ENCODE results near the gene KIF18B. TPM values are rescaled to one million over a fixed set of nuclear protein-coding genes. Genes with fewer than 3 reads are reported as not detected.
A peak's percentile ranks its signal among the peaks of the same experiment; 100 is the strongest.

KIF18B gene
- total RNA-seq, 2 experiments from 2014 or later: 0.05 to 0.08 TPM

DNA sequence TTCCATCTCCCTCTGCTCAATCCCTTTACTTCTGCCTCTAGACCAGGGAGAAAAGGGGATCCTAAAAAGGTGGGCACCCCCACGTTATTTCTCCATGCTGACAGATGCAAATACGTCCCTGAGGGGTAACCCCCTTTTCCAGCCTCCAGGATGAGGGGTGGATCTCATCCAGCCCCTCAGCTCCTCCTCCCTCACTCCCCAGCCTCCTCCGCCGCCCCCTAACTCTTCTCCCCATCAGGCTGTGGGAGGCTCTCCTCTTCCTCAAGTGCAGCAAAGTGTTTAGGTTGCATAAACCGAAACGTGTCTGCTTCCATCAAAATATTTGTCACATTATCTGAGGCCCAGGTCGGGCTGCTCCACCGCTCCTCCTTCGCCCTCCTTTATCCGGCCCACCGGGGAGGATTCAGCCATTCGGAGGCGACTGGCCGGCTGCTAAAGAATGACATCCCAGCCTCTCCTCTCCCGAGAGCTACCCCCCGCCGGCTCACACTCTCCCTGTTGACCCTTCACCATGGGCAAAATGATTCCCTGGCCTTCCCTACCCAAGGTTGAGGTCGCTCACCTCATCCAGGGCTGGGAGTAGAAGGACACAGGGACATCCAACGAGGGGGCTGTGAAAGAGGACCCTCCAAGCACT is 21.7 kb upstream of the KIF18B start:
- Histone ChIP-seq H3K27ac (ENCODE audit: low read depth in 1 of 2, low read length in 2 of 2) (no peak overlapping the region), H3K9me3 (ENCODE audit: control insufficient read depth in 1 of 2, insufficient read depth in 1 of 2, low read length in 2 of 2) (peaks cover 0 to 16% of the 10 kb centered on the region in 2 experiments), H3K4me3 (ENCODE audit: low read length) (peak overlapping the region; percentile 54), H3K36me3 (ENCODE audit: insufficient read depth, low read length) (no peaks in the 10 kb centered on the region), H3K4me1 (ENCODE audit: insufficient read depth, low read length) (peaks cover 42% of the 10 kb centered on the region), H3K27me3 (ENCODE audit: control insufficient read depth in 1 of 2, insufficient read depth in 2 of 2, low read length in 2 of 2) (peaks cover 42 to 48% of the 10 kb centered on the region in 2 experiments)
- peak in 1 of 14 experiments; percentile 18 for DNase-seq
- ChIA-PET POLR2A (interaction anchor here (0.8 kb wide), 1 partner anchor 70 kb away, joined by 3 read pairs; the partner anchor contains the start of gene EFTUD2), CTCF (interaction anchor here (0.6 to 1.1 kb wide), 2 partner anchors 9 to 80 kb away, joined by 3 to 4 read pairs; no protein-coding TSS in a partner anchor)
- Mint-ChIP-seq H3K9me3 (no peaks in the 10 kb centered on the region), H3K27ac (no peak overlapping the region), H3K27me3 (peaks cover 55% of the 10 kb centered on the region), H3K36me3 (ENCODE audit: low read depth) (no peaks in the 10 kb centered on the region), H3K4me1 (ENCODE audit: low read depth) (peaks cover 32% of the 10 kb centered on the region), H3K4me3 (peak overlapping the region; percentile 83)
- TF ChIP-seq, protein P1, sequence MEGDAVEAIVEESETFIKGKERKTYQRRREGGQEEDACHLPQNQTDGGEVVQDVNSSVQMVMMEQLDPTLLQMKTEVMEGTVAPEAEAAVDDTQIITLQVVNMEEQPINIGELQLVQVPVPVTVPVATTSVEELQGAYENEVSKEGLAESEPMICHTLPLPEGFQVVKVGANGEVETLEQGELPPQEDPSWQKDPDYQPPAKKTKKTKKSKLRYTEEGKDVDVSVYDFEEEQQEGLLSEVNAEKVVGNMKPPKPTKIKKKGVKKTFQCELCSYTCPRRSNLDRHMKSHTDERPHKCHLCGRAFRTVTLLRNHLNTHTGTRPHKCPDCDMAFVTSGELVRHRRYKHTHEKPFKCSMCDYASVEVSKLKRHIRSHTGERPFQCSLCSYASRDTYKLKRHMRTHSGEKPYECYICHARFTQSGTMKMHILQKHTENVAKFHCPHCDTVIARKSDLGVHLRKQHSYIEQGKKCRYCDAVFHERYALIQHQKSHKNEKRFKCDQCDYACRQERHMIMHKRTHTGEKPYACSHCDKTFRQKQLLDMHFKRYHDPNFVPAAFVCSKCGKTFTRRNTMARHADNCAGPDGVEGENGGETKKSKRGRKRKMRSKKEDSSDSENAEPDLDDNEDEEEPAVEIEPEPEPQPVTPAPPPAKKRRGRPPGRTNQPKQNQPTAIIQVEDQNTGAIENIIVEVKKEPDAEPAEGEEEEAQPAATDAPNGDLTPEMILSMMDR (IDR thresholded peaks at IDR 0.05): no peak
- intact Hi-C loops (cut with DNase I, micrococcal nuclease): loop anchor here in 1 of 2 experiments (2.0 to 5.0 kb wide), 3 partner anchors 20 to 192 kb away; no protein-coding TSS in a partner anchor
- ATAC-seq (ENCODE audit: poor library complexity): no peak

DNA sequence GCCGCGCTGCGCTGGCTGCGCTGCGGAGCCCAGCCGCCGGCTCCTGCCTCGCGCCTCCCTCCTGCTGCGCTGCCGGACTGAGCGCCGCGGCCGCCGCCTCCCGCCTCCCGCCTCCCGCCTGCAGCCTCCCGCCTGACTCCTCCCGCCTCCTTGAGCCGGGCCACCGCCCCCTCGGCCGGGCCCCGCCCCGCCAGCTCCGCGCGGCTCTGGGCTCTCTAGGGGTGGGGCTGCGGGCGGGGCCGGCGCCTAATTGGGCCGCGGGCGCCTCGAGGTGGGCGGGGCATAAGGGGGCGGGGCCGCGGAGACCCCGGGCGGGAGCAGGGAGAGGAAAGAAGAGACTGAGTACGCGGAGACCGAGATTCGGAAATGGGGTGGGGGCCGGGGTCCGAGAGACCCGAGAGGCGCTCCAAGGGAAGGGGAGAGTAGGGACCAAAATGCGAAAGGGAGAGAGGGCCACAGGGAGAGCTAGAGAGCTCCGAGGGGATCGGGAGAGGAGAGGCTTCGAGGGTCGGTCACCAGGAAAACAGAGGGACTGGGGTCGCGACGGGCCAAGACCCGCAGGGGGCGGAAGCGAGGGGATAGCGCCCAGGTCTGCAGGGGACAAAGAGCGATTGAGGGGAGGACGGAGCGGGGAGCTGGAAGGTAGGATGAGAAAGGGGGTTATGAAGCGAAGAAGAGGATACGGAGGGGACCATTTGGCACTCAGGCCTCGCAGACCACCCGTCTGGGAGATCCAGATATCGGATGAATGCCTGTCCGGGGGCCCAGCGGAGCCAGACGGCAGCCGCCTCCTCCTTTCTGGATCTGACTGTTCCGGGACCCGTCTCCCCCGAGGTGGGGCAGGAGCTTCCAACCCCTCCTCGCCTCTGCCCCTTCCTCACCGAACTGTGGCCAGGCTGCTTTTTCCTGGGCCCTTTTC is 20.9 kb upstream of the KIF18B start, which contains the start of gene C1QL1:
Gene C1QL1, minus strand, starts transcription at position 79 of the 919 bp plus-strand sequence. CDS start 255 bp downstream, outside the sequence.
- ChIA-PET POLR2A (interaction anchor here (0.8 kb wide), 1 partner anchor 69 kb away, joined by 3 read pairs; the partner anchor contains the start of gene EFTUD2), CTCF (interaction anchor here (0.6 to 1.1 kb wide), 3 partner anchors 9 to 167 kb away, joined by 3 to 4 read pairs (median 3); no protein-coding TSS in a partner anchor)
- Mint-ChIP-seq H3K27ac (no peak within 1 kb of the TSS), H3K27me3 (peaks cover 63% of the 10 kb centered on the region), H3K9me3 (no peaks in the 10 kb centered on the region), H3K36me3 (ENCODE audit: low read depth) (no peaks in the 10 kb centered on the region), H3K4me3 (peak within 1 kb of the TSS; percentile 83), H3K4me1 (ENCODE audit: low read depth) (peaks cover 32% of the 10 kb centered on the region)
- DNase-seq: peak; percentile 64 to 93 (median 85)
- H3K27me3 ChIP-seq (ENCODE audit: control insufficient read depth in 1 of 2, insufficient read depth in 2 of 2, low read length in 2 of 2): peaks cover 42 to 54% of the 10 kb centered on the region in 2 experiments
- H3K36me3 ChIP-seq (ENCODE audit: insufficient read depth, low read length): no peaks in the 10 kb centered on the region
- TF ChIP-seq, protein P1 (IDR thresholded peaks at IDR 0.05): peak; percentile 28
- peak within 1 kb of the TSS; percentile 54 for H3K4me3 ChIP-seq (ENCODE audit: low read length)
- peaks cover 42% of the 10 kb centered on the region for H3K4me1 ChIP-seq (ENCODE audit: insufficient read depth, low read length)
- peak; percentile 92 for ATAC-seq (ENCODE audit: poor library complexity)
- intact Hi-C loops (cut with DNase I, micrococcal nuclease): loop anchor here in 1 of 2 experiments (2.0 to 5.0 kb wide), 3 partner anchors 20 to 191 kb away; no protein-coding TSS in a partner anchor
- peaks cover 0 to 16% of the 10 kb centered on the region in 2 experiments for H3K9me3 ChIP-seq (ENCODE audit: control insufficient read depth in 1 of 2, insufficient read depth in 1 of 2, low read length in 2 of 2)
- no peak within 1 kb of the TSS for H3K27ac ChIP-seq (ENCODE audit: low read depth in 1 of 2, low read length in 2 of 2)

GRCh38 chr17:44967907-44968224 is 20.3 kb upstream of the KIF18B start:
- ATAC-seq (ENCODE audit: poor library complexity): no peak
- H3K4me3 ChIP-seq (ENCODE audit: low read length): no peak overlapping the region
- peaks cover 42% of the 10 kb centered on the region for H3K4me1 ChIP-seq (ENCODE audit: insufficient read depth, low read length)
- intact Hi-C loops (cut with DNase I, micrococcal nuclease): loop anchor here in 1 of 2 experiments (2.0 to 5.0 kb wide), 3 partner anchors 19 to 191 kb away; no protein-coding TSS in a partner anchor
- TF ChIP-seq, protein P1 (IDR thresholded peaks at IDR 0.05): no peak
- POLR2A ChIA-PET: no interaction called here
- no peaks in the 10 kb centered on the region for H3K36me3 ChIP-seq (ENCODE audit: insufficient read depth, low read length)
- peaks cover 42 to 57% of the 10 kb centered on the region in 2 experiments for H3K27me3 ChIP-seq (ENCODE audit: control insufficient read depth in 1 of 2, insufficient read depth in 2 of 2, low read length in 2 of 2)
- H3K9me3 ChIP-seq (ENCODE audit: control insufficient read depth in 1 of 2, insufficient read depth in 1 of 2, low read length in 2 of 2): peaks cover 0 to 16% of the 10 kb centered on the region in 2 experiments
- CTCF ChIA-PET: interaction anchor here (0.7 kb wide), 1 partner anchor 167 kb away, joined by 3 read pairs; no protein-coding TSS in a partner anchor
- H3K9me3 Mint-ChIP-seq: no peaks in the 10 kb centered on the region
- peaks cover 32% of the 10 kb centered on the region for H3K4me1 Mint-ChIP-seq (ENCODE audit: low read depth)
- peak in 2 of 14 experiments; percentile 14 to 29 for DNase-seq
- peaks cover 69% of the 10 kb centered on the region for H3K27me3 Mint-ChIP-seq
- no peak overlapping the region for H3K27ac ChIP-seq (ENCODE audit: low read depth in 1 of 2, low read length in 2 of 2)
- no peak overlapping the region for H3K4me3 Mint-ChIP-seq
- no peaks in the 10 kb centered on the region for H3K36me3 Mint-ChIP-seq (ENCODE audit: low read depth)
- H3K27ac Mint-ChIP-seq: no peak overlapping the region
